GM18861 (cell line): ENCODE results near the gene GPC6.
"Not testable (repeated sequence)": the region's sequence is repeated elsewhere in the genome, so short reads cannot be mapped to it uniquely, and the experiment has no call there.

Experiments used
- ATAC-seq: cut with Tn5 transposase; IDR thresholded peaks from one replicate; pipeline ENCODE4 v1.9.1; 2021; ENCODE audit not compliant: unreplicated experiment

Gene GPC6

GRCh38 chr13:93318534-93319254, 92.1 kb downstream of the GPC6 start:
- no peak for ATAC-seq

- ATAC-seq = no peak
Measured at GRCh38 chr13:93320942-93321341, 94.3 kb downstream of the GPC6 start.

GRCh38 chr13:93323880-93324279, 97.3 kb downstream of the GPC6 start:
- ATAC-seq = not testable (repeated sequence)

GRCh38 chr13:93325303-93326233, 99.0 kb downstream of the GPC6 start:
- no peak for ATAC-seq

GRCh38 chr13:93326234-93326811, 99.7 kb downstream of the GPC6 start:
- ATAC-seq = no peak

GRCh38 chr13:93328943-93329342, 102.3 kb downstream of the GPC6 start:
- no peak for ATAC-seq

- no peak for ATAC-seq
Measured at GRCh38 chr13:93336728-93337127, 110.1 kb downstream of the GPC6 start.

- no peak for ATAC-seq
Measured at GRCh38 chr13:93338030-93338429, 111.4 kb downstream of the GPC6 start.

GRCh38 chr13:93338906-93339305, 112.3 kb downstream of the GPC6 start:
- no peak for ATAC-seq

GRCh38 chr13:93339550-93339949, 112.9 kb downstream of the GPC6 start:
- no peak for ATAC-seq

GRCh38 chr13:93341517-93341916, 114.9 kb downstream of the GPC6 start:
- no peak for ATAC-seq

GRCh38 chr13:93343097-93343496, 116.5 kb downstream of the GPC6 start:
- no peak for ATAC-seq

GRCh38 chr13:93344048-93344705, 117.6 kb downstream of the GPC6 start:
- ATAC-seq = no peak

GRCh38 chr13:93345024-93345423, 118.4 kb downstream of the GPC6 start:
- no peak for ATAC-seq

GRCh38 chr13:93345770-93346169, 119.2 kb downstream of the GPC6 start:
- ATAC-seq = no peak

- ATAC-seq = no peak
Measured at GRCh38 chr13:93352616-93353015, 126.0 kb downstream of the GPC6 start.

- ATAC-seq = no peak
Measured at GRCh38 chr13:93355094-93355493, 128.5 kb downstream of the GPC6 start.

- ATAC-seq = no peak
Measured at GRCh38 chr13:93356469-93356868, 129.9 kb downstream of the GPC6 start.

GRCh38 chr13:93360021-93360420, 133.4 kb downstream of the GPC6 start:
- ATAC-seq = no peak

- ATAC-seq = no peak
Measured at GRCh38 chr13:93361703-93362102, 135.1 kb downstream of the GPC6 start.

GRCh38 chr13:93364166-93364565, 137.6 kb downstream of the GPC6 start:
- ATAC-seq = no peak
